GM12864 (cell line): ENCODE results near the gene GALNTL6.

Experiments used
- DNase-seq: peaks from one replicate; pipeline ENCODE4 v3.0.0-alpha.2; 2011; ENCODE audit warnings: low read depth
- H3K4me3 ChIP-seq: 2 replicates; pipeline ENCODE4 v1.5.1; 2011; ENCODE audit warnings: mild to moderate bottlenecking, low read depth, low read length, control low read depth
- TF ChIP-seq, protein P1 (sequence below): IDR thresholded peaks from 2 replicates; pipeline ENCODE4 v1.5.1; 2011; ENCODE audit warnings: low read depth, mild to moderate bottlenecking, moderate library complexity, low read length, control low read depth, inconsistent platforms; ENCODE audit errors: missing control alignments

Gene GALNTL6

DNA sequence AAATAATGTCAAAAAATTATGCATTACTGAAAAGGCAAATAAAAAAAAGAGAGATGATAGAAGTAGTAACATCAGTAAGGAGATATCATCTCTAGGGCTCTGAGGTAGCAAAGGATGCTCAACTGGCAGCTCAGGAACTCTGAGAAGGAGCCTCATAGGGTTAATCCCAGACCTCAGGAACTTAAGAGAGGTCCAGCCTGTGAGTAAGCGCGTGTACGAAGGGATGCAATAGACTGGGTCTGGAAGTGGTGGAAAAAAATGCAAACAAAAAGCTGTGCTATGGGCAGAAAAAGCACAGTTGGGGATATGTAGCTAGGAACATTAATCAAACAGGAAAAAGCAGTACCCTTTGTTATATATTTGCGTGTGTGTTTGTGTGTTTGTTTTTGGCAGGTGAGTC is 282.0 kb downstream of the GALNTL6 start:
- H3K4me3 ChIP-seq, result no peak overlapping the region
- no peak for DNase-seq
- TF ChIP-seq, protein P1, sequence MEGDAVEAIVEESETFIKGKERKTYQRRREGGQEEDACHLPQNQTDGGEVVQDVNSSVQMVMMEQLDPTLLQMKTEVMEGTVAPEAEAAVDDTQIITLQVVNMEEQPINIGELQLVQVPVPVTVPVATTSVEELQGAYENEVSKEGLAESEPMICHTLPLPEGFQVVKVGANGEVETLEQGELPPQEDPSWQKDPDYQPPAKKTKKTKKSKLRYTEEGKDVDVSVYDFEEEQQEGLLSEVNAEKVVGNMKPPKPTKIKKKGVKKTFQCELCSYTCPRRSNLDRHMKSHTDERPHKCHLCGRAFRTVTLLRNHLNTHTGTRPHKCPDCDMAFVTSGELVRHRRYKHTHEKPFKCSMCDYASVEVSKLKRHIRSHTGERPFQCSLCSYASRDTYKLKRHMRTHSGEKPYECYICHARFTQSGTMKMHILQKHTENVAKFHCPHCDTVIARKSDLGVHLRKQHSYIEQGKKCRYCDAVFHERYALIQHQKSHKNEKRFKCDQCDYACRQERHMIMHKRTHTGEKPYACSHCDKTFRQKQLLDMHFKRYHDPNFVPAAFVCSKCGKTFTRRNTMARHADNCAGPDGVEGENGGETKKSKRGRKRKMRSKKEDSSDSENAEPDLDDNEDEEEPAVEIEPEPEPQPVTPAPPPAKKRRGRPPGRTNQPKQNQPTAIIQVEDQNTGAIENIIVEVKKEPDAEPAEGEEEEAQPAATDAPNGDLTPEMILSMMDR, result no peak

DNA sequence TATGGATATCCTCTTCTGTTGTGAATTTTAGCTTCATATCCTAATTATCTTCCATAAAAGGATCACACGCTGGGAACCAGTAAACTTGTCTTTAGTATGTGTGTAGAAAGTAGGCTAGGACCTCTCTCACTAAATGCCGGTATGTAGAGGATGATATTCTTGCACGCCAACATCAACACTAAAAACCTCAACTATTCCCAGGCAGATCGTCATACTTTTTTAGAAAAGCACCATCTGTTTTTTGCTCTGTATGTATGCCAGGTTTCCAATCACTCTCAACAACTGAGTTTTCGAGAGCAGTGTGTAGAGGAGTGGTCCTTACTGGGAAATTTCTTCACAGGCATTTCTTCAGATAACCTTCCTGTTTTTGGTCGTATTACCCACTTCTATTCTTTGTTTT is 283.6 kb downstream of the GALNTL6 start:
- H3K4me3 ChIP-seq, result no peak overlapping the region
- TF ChIP-seq, protein P1, result no peak
- DNase-seq, result no peak

DNA sequence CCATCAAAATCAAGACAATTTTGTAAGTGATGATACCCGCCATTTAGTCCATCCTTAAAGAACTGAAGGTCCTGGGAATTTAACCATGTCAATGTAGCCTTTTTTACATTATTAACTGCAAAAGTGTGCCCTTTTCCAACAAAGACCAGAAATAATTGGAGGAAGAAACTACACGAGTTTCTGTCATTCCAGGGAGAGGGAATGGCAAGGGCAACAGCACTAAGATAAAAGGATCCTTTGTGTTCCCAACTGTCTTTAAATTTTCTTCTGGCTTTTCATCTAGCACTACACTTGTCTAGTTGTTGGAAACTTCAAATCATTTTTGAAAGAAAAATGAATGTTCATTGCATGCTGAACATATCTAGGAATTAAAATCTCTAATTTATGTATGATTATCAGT is 286.2 kb downstream of the GALNTL6 start:
- no peak overlapping the region for H3K4me3 ChIP-seq
- no peak for DNase-seq
- TF ChIP-seq, protein P1, result no peak

DNA sequence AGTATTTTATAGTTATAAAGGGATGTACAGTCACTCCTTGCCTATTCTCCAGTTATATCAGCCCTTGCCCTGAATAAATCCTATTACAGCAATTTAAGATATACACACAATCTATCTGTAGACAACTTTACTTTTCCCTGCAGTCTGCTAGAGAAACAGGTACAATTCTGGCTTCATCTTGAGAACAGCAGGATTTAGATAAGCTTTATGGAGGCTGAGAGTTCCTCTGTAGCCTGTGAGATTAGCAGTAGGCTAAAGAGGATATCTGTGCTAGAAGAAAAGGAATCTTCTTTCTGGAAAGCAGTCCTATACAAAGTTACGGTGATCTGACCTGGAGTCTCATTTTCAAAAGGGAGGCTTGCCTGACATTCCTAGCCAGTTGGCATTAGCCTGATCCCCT is 290.3 kb downstream of the GALNTL6 start:
- TF ChIP-seq, protein P1, result no peak
- H3K4me3 ChIP-seq, result no peak overlapping the region
- no peak for DNase-seq

DNA sequence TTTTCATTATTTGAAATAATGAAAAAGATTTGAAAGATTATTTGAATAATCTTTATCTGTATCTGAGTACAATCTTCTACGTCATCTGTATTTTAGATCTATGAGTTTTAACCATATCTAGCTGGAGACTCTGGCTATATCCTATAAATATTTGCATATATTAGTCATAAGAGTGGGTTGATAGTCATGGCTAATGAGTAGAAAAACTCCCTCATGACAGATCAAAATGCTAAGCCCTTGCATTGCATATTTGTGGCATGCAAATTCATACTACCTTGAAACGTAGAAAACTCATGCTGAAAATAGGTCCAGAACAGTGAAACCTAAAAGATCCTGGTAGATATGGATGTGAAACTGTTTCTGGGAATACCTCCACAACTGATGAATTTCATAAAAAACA is 291.3 kb downstream of the GALNTL6 start:
- H3K4me3 ChIP-seq, result no peak overlapping the region
- DNase-seq, result no peak
- TF ChIP-seq, protein P1, result no peak

DNA sequence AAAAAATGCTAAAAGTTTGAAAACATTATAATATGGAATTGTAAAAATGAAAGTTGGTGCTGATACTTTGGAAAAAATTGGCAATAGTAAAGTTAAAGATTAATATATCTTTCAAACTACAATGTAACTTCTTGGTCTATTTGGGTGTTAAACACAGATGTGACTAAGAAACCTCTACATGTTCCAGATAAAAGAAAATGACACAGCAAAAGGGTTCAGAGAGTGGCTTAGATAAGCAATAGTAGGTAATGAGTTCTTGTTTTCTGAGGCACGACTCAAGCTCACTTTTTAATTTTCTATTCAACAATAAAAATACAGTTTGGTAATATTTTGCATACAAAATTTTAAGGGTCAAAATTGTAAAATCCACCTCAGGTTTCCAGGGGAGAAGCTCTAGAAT is 292.7 kb downstream of the GALNTL6 start:
- TF ChIP-seq, protein P1, result no peak
- H3K4me3 ChIP-seq, result no peak overlapping the region
- no peak for DNase-seq

DNA sequence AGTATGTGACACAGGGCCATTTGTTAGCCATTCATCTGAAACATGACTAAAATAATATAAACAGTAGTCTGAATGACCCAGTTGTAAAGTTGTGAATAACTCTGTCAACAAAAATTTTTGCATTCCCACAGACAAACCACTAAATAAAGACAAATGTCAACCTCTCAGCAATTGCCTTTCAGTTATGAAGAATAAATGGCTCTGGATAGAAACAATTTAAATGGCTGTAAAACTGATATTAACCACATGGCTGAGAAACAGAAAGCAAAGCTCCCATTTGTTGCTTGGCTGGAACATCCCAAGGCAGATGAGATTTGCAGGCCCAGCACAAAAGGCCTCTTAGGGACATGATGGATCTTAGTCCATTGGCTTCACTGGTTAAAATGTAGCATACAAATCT is 296.3 kb downstream of the GALNTL6 start:
- TF ChIP-seq, protein P1, result no peak
- DNase-seq, result no peak
- no peak overlapping the region for H3K4me3 ChIP-seq
